ACHN (cell line): ENCODE results near the gene ADRM1.

Experiments
- DNase-seq: peaks from one replicate; pipeline ENCODE4 v3.0.0-alpha.2; 2015
- in situ Hi-C: cut with HindIII; loops from 2 replicates; pipeline ENCODE4 v1.10.0; 2017; ENCODE audit warnings: low sequenced_read_pairs, low pct_ligation_motif_present, low pct_unique_long_range_greater_than_20kb

The ADRM1 gene

DNA sequence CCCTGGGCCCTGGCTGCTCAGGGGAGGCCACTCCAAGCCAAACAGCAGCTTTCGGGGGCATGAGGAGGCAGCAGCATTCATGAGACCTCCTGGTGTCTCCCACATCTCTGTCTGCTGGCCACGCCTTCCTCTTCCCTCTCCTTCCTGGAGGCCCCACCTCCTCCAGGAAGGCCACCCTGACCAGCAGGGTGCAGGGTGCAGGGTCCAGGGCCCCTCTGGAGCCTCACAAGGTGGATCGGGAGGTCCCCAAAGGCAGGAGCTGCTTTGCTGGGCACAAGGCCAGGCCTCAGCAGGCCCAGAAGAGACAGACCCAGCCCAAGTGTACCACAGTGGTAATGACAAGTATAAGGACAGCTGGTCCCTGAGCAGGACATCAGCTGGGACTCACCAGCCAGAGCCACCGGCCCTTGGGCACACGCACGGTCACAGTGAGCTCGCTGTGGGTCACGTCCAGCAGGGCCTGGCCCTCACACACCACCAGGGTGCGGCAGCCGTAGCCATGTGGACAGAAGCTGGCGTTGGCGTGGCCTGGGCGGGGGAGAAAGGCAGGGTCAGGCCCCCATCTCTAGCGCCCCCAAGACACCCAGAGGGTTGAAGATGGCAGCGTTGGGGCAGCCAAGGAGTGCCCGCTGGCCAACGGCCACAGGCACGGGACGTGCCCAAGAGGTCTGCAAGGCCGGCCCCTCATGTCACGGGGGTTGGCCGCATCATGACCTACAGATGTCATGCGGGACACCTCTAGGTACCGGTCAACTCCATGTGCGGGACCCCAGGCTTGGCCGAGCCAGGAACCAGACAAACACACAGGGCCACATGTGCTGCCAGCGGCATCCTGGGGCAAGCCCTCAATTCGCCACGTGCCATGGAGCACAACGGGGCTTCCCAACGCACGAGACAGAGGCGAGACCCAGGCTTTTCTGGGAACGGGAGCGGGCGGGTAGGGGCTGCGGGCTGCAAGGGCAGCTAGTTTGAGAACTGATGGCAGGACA is 26.9 kb downstream of the ADRM1 start:
- DNase-seq = no peak
- in situ Hi-C loops = no loop called here

GRCh38 chr20:62330576-62331317 is 27.9 kb downstream of the ADRM1 start:
- in situ Hi-C loops = no loop called here
- DNase-seq = no peak

DNA sequence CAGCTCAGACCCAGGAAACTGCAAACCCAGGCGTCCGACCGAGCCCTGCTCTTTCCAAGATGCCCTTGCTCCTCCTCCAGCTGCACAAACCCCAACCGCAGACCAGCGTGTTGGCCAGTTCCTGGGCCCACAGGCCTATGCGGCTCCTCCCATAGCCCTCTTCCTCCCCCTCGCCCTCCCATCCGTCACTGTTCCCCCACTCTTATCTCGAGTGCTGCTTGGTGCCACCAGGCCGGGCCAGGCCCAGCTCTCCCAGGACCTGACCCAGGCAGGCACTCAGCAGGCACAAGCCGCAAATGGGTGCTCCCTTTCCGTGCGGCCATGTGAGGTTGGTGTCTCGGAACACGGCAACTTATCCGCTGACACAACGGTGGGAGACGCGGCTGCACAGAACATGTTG is 28.6 kb downstream of the ADRM1 start:
- in situ Hi-C loops = no loop called here
- DNase-seq = no peak

DNA sequence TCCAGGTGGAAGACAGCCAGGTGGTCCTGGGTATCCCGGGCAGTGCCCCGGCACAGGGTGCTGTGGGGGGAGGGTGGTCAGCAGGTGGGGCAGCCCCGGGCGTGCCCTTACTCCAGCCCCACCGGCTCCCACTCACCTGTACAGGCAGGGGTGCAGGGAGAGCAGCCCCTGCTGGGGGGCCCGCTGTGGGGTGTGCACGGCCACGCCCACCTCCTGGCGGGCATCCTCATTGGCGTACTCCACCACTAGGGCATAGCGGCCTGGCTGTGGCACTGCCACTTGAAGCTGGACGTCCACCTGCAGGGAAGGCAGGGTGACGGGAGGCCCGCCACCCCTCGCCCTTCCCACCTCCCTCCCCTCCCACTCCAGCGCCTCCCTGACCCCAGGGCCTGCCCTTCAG is 29.6 kb downstream of the ADRM1 start:
- in situ Hi-C loops = no loop called here
- DNase-seq = no peak

GRCh38 chr20:62332989-62333819 is 30.4 kb downstream of the ADRM1 start:
- in situ Hi-C loops = no loop called here
- no peak for DNase-seq

DNA sequence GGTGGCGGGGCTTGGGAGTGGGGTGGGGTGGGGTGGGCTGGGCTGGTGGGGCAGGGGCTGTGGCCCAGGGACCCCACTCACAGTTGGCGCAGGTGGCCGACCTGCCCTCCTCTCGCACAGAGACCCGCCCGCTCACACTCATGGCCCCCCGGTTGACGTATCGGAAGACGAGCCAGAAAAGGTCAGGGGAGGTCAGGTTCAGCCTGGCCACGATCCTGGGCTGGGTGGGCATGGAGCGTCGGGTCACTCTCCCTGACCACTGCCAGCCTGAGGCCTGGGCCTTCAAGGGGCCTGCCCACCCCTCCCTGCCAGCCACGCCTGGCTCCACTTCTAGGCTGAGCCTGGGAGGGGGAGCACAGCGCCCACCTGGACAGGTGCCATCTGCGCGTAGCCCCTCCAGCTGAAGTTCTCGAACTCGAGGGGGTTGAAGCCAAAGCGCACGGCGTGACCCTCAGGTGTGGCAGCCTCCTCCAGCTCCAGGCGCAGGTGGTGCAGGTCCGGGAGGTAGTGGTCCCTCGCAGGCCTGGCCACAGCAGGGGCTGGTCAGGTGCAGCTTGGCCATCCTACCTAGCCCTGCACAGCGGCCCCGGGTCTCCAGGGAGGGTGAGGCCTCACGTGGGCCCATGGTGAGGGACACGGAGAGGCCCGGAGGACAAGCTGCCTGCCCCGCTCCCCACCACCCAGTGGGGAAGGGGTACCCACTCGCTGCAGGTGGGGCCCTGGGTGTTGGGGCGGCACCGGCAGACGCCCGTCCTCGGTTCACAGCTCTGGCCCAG is 31.2 kb downstream of the ADRM1 start:
- in situ Hi-C loops = no loop called here
- no peak for DNase-seq

- in situ Hi-C loops = no loop called here
- no peak for DNase-seq
Measured at GRCh38 chr20:62334881-62335280, 32.1 kb downstream of the ADRM1 start.

GRCh38 chr20:62335532-62335931 is 32.7 kb downstream of the ADRM1 start:
- in situ Hi-C loops = no loop called here
- DNase-seq = no peak

GRCh38 chr20:62336329-62336728 is 33.5 kb downstream of the ADRM1 start:
- DNase-seq = no peak
- in situ Hi-C loops = no loop called here

GRCh38 chr20:62336775-62337557 is 34.2 kb downstream of the ADRM1 start:
- no peak for DNase-seq
- in situ Hi-C loops = no loop called here

DNA sequence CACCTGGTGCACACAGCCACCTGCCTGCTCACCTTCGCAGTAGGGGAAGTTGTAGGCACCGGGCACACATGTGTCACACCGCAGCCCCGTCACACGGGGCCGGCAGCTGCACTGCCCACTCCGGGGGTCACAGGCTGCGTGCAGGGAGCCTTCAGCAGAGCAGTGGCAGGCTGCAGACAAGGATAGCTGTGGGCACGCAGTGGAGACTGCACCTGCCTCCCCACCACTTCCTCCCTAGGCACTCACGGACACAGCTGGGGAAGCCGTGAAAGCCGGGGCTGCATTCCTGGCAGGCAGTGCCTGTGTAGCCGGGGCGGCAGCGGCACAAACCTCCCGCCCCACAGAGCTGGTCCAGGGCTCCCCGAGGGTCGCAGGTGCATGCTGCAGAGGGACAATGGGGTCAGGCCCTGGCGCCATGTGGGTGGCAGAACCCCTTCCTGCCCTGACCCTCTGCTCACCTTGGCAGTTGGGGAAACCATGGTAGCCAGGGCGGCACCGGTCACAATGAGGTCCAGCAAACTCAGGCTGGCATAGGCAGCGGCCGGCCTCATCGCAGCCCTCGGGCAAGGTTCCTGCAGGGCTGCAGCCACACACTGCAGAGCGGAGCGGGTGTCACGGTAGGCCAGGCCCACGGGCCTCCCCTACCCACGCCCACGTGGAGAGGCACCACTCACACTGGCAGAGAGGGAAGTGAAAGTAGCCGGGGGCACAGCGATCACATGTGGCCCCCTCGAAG is 34.9 kb downstream of the ADRM1 start:
- no peak for DNase-seq
- in situ Hi-C loops = no loop called here

- in situ Hi-C loops = no loop called here
- DNase-seq = no peak
Measured at GRCh38 chr20:62338294-62338620, 35.5 kb downstream of the ADRM1 start.

DNA sequence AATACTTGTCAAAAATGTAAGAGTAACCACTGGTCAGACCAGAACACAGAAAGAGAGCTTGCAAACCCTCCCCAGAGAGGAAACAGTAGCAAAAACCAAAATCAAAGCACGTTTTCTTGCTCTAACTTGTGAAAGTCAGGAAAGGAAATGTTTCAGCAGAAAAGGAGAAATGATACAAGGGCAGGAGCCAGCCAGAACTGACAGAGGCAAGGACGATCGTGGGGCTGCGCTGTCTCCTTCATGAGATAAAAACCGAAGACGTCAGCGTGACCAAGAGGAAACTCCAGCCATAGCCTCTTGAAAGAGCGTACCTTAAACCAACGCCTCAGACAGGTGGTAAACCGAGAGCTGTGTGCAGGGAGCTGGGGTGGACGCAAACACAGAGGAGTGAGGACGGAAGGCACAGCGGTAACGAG is 36.9 kb downstream of the ADRM1 start:
- in situ Hi-C loops = no loop called here
- no peak for DNase-seq

- DNase-seq = no peak
- in situ Hi-C loops = no loop called here
Measured at GRCh38 chr20:62342910-62343309, 40.1 kb downstream of the ADRM1 start.

- no peak for DNase-seq
- in situ Hi-C loops = no loop called here
Measured at GRCh38 chr20:62344092-62344491, 41.3 kb downstream of the ADRM1 start.

GRCh38 chr20:62344782-62345181 is 42.0 kb downstream of the ADRM1 start:
- DNase-seq = no peak
- in situ Hi-C loops = no loop called here
